Chondrocyte (in vitro differentiated cells): Measurements from ENCODE around the gene CFAP77. TPM values are rescaled to one million over a fixed set of nuclear protein-coding genes. Genes with fewer than 3 reads are reported as not detected.

Source experiments
- DNase-seq: peaks from one replicate; pipeline ENCODE4 v3.0.0; 2021; ENCODE audit warnings: mixed read lengths, low spot score
- H3K27ac Mint-ChIP-seq: one replicate; pipeline ENCODE4 v1.8.0; 2021; ENCODE audit warnings: mild to moderate bottlenecking, moderate library complexity, mixed read lengths; ENCODE audit not compliant: unreplicated experiment
- H3K27me3 Mint-ChIP-seq: 2 replicates; pipeline ENCODE4 v1.8.0; 2021; ENCODE audit warnings: low read depth, mixed read lengths
- H3K36me3 Mint-ChIP-seq: 2 replicates; pipeline ENCODE4 v1.8.0; 2021; ENCODE audit warnings: low read depth, mixed read lengths
- H3K4me1 Mint-ChIP-seq: 2 replicates; pipeline ENCODE4 v1.8.0; 2021; ENCODE audit warnings: low read depth, mild to moderate bottlenecking, mixed read lengths
- H3K4me3 Mint-ChIP-seq: one replicate; pipeline ENCODE4 v1.8.0; 2021; ENCODE audit warnings: mild to moderate bottlenecking, moderate library complexity, mixed read lengths; ENCODE audit not compliant: unreplicated experiment
- H3K9me3 Mint-ChIP-seq: 2 replicates; pipeline ENCODE4 v1.8.0; 2021; ENCODE audit warnings: low read depth, mixed read lengths
- CTCF ChIP-seq: fragments of 200-600 bp; sonication (generic); IDR thresholded peaks from 2 replicates; pipeline ENCODE4 v1.5.0; 2021; ENCODE audit warnings: antibody characterized with exemption, mild to moderate bottlenecking, moderate library complexity
- total RNA-seq: library from RNA; stranded (reverse); gene quantifications from 3 replicates; pipeline ENCODE4 v1.2.1, GENCODE V29; 2021

The CFAP77 gene
- total RNA-seq, 1 donor from 2014 or later, result 0.47 TPM

GRCh38 chr9:132507670-132508469 lies 97.9 kb downstream of the CFAP77 start:
- peak; percentile 68 for DNase-seq
- TF ChIP-seq CTCF, result peak; percentile 91
- Mint-ChIP-seq H3K4me3 (no peak overlapping the region), H3K9me3 (no peaks in the 10 kb centered on the region), H3K27ac (no peak overlapping the region), H3K27me3 (peaks cover 26% of the 10 kb centered on the region), H3K4me1 (peaks cover 7% of the 10 kb centered on the region), H3K36me3 (no peaks in the 10 kb centered on the region)

GRCh38 chr9:132509928-132510874 lies 100.2 kb downstream of the CFAP77 start:
- H3K9me3 Mint-ChIP-seq, result no peaks in the 10 kb centered on the region
- DNase-seq, result peak; percentile 82
- no peak overlapping the region for H3K27ac Mint-ChIP-seq
- no peaks in the 10 kb centered on the region for H3K36me3 Mint-ChIP-seq
- TF ChIP-seq CTCF, result no peak
- H3K4me1 Mint-ChIP-seq, result peaks cover 7% of the 10 kb centered on the region
- no peak overlapping the region for H3K4me3 Mint-ChIP-seq
- peaks cover 21% of the 10 kb centered on the region for H3K27me3 Mint-ChIP-seq

GRCh38 chr9:132511191-132511999 lies 101.4 kb downstream of the CFAP77 start:
- no peaks in the 10 kb centered on the region for H3K9me3 Mint-ChIP-seq
- no peak for DNase-seq
- no peaks in the 10 kb centered on the region for H3K36me3 Mint-ChIP-seq
- H3K27me3 Mint-ChIP-seq, result peaks cover 12% of the 10 kb centered on the region
- TF ChIP-seq CTCF, result no peak
- H3K4me1 Mint-ChIP-seq, result peaks cover 10% of the 10 kb centered on the region
- no peak overlapping the region for H3K27ac Mint-ChIP-seq
- no peak overlapping the region for H3K4me3 Mint-ChIP-seq

GRCh38 chr9:132513416-132513815 lies 103.4 kb downstream of the CFAP77 start:
- no peak for TF ChIP-seq CTCF
- H3K4me3 Mint-ChIP-seq, result no peak overlapping the region
- H3K36me3 Mint-ChIP-seq, result no peaks in the 10 kb centered on the region
- no peak overlapping the region for H3K27ac Mint-ChIP-seq
- DNase-seq, result peak; percentile 68
- peaks cover 12% of the 10 kb centered on the region for H3K27me3 Mint-ChIP-seq
- H3K9me3 Mint-ChIP-seq, result no peaks in the 10 kb centered on the region
- peaks cover 5% of the 10 kb centered on the region for H3K4me1 Mint-ChIP-seq
